ENCODE data around the gene PPFIBP1.

The PPFIBP1 gene

DNA sequence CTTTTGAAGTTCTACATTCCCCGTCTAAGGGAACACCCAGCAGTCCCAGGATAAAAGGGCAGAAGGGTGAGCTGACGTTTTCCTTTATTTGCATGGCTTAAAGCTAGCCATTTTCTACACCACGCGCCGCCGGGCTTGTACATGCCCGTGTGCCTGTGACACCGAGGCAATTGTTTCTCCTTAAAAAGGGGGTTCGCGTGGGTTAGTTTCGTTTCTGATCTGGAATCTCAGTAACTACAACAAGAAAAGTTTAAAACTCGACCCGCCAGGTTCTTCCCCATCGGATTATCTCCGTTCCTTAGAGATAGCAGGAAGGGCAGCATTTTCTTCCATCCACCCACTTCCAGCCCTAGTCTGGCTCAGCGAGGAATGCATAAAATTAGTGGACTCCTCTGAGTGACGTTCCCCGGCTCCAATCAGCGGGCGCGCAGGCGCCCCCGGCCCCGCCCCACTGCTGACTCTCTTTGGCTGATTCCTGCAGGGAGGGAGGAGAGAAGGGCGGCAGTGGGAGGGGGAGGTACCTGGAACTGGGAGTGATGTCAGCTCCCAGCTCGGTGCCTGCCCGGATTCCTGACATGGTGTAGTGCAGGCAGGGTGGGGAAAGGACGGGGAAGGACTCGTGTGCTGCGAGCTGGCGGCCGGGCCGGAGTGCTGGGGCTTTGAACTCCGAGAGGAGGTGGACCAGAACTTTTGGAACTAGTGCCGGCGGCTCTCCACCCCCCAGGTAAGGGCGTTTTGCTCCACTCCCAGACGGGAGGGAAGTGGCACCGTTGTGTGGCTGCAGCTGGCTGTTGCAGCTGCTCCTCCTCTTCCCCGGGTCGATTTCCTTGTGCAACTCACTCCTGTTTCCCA is at the start of gene PPFIBP1:
TSS of gene PPFIBP1 (plus strand) at position 565 of the 852 bp plus-strand sequence. CDS start 109,191 bp downstream, outside the sequence.
- Mint-ChIP-seq H3K4me3 (peak within 1 kb of the TSS; percentile 95), H3K27me3 (peaks cover 10% of the 10 kb centered on the region), H3K4me1 (peaks cover 10% of the 10 kb centered on the region), H3K36me3 (no peaks in the 10 kb centered on the region), H3K27ac (peak within 1 kb of the TSS; percentile 85), H3K9me3 (no peaks in the 10 kb centered on the region)
- ATAC-seq (ENCODE audit: low read depth) (peak; percentile 93), DNase-seq (ENCODE audit: low spot score in 2 of 2) (peak; percentile 80)

DNA sequence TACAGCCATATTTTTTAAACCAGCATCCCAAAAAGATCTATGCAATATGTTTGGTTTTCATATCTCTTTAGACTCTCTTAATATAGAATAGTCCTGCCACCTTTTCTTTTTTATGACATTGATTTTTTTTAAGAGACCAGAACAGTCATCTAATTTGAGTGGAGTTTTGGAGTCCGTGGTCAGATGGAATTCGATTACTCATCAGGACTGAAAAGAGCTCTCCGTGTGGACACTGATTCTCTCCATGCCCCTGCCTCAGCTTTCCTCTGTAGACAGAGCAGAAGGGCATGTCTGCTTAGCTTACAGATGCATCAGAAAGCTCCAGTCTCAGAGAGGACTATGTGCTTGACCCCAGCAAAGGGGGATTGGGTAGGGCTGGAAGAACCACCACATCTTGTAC is 49.7 kb upstream of the PPFIBP1 start:
- H3K36me3 Mint-ChIP-seq: peaks cover 2% of the 10 kb centered on the region

DNA sequence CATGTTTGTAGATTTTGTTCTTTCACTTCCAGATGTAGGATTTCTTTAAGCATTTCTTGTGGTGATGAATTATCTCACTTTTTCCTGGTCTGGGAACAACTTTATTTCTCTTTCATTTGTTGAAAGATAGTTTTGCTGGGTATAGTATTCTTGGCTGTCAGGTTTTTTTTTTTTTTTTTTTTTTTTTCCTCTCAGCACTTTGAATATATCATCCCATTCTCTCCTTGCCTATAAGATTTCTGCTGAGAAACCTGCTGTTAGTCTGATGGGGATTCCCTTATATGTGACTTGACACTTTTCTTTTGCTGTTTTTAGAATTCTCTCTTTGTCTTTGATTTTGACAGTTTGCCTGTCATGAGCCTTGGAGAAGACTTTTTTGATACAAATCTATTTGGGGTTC is 47.0 kb upstream of the PPFIBP1 start:
- Mint-ChIP-seq H3K9me3 (peaks cover 20% of the 10 kb centered on the region), H3K4me1 (no peaks in the 10 kb centered on the region), H3K27ac (no peak overlapping the region), H3K4me3 (no peak overlapping the region), H3K36me3 (peaks cover 2% of the 10 kb centered on the region), H3K27me3 (peaks cover 2% of the 10 kb centered on the region)
- DNase-seq (ENCODE audit: low spot score in 2 of 2): no peak
- ATAC-seq (ENCODE audit: low read depth): no peak

More for the DNA sequence above, 49.7 kb upstream of the PPFIBP1 start:
- Mint-ChIP-seq H3K4me3 (no peak overlapping the region), H3K27me3 (peaks cover 2% of the 10 kb centered on the region), H3K9me3 (peaks cover 20% of the 10 kb centered on the region), H3K27ac (no peak overlapping the region), H3K4me1 (no peaks in the 10 kb centered on the region)
- ATAC-seq (ENCODE audit: low read depth) (no peak), DNase-seq (ENCODE audit: low spot score in 2 of 2) (no peak)

DNA sequence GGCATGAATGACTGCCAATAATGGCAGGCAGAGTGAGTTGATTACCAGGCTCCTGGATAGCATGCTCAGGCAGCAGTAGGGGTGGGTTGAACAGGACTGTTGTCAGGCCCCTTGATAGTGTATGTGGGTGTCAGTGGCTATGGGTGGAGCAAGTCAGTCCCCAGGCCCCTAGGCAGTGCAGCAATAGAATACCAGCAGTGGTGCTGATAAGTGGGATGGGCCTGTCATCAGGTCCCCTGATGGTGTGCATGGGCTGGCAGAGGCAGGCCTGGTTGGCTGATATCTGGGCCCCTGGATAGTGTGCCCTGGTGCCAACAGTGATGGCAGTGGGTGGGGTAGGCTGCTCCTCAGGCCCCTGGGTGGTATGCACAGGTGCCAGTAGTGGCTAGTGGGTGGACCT is 45.1 kb upstream of the PPFIBP1 start:
- Mint-ChIP-seq H3K4me1 (no peaks in the 10 kb centered on the region), H3K4me3 (no peak overlapping the region), H3K9me3 (peaks cover 20% of the 10 kb centered on the region), H3K27me3 (no peaks in the 10 kb centered on the region), H3K36me3 (peaks cover 2% of the 10 kb centered on the region), H3K27ac (no peak overlapping the region)
- ATAC-seq (ENCODE audit: low read depth) (no peak), DNase-seq (ENCODE audit: low spot score in 2 of 2) (no peak)

DNA sequence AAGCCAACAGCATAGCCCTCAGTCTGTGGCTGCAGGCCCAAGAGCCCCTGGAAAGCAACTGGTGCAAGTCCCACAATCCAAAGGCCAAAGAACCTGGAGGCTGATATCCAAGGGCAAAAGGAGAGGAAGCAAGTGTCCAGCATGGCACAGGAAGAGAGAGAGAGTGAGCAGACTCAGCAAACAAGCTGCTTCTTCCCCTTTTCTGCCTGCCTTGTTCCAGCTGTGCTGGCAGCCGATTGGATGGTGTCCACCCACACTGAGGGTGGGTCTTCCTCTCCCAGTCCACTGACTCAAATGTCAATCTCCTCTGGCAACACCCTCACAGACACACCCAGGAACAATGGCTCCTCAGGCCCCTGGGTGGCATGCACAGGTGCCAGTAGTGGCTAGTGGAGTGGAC is 44.0 kb upstream of the PPFIBP1 start:
- DNase-seq (ENCODE audit: low spot score in 2 of 2): no peak
- Mint-ChIP-seq H3K9me3 (peaks cover 20% of the 10 kb centered on the region), H3K27me3 (no peaks in the 10 kb centered on the region), H3K36me3 (peaks cover 2% of the 10 kb centered on the region), H3K4me1 (no peaks in the 10 kb centered on the region), H3K4me3 (no peak overlapping the region), H3K27ac (no peak overlapping the region)
- no peak for ATAC-seq (ENCODE audit: low read depth)

DNA sequence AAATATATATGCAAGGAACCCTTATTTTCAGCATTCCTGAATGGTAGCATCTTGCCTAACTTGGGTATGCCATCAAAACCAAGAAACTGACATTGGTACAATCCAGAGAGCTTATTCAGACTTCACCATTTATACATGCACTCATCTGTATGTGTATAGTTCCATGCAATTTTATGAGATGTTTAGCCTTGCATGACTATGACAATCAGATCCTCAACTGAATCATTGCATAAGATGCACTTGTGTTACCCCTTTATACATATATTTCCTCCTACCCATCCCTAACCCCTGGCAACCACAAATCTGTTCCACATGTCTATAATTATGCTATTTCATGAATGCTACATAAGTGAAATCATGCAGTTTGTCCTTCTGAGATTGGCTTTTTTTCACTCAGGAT is 37.0 kb upstream of the PPFIBP1 start:
- ATAC-seq (ENCODE audit: low read depth) (no peak), DNase-seq (ENCODE audit: low spot score in 2 of 2) (no peak)
- H3K4me3 Mint-ChIP-seq: no peak overlapping the region
- H3K4me1 Mint-ChIP-seq: no peaks in the 10 kb centered on the region
- H3K27ac Mint-ChIP-seq: no peak overlapping the region
- H3K36me3 Mint-ChIP-seq: no peaks in the 10 kb centered on the region
- H3K27me3 Mint-ChIP-seq: peaks cover 5% of the 10 kb centered on the region
- no peaks in the 10 kb centered on the region for H3K9me3 Mint-ChIP-seq

DNA sequence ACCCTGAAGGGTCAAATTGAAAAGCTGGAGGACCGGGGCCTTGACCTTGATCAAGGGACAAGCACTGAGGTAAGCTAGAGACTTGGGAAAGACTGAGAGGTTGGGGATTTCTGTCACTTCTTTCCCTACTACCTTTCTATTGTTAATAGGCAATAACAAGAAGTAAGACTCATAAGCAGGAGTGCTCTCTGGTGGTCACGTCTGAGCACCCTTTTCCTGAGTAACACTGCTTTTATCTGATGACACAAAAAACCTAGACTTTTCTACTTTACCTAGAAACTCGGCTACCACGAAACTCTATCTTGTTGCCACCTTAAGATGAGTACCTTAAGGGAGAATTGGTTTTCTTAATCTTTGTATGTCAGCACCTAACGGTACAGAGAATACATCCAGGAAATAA is 35.5 kb upstream of the PPFIBP1 start:
- Mint-ChIP-seq H3K4me3 (no peak overlapping the region), H3K4me1 (no peaks in the 10 kb centered on the region), H3K9me3 (no peaks in the 10 kb centered on the region), H3K27me3 (peaks cover 5% of the 10 kb centered on the region), H3K36me3 (no peaks in the 10 kb centered on the region), H3K27ac (no peak overlapping the region)
- ATAC-seq (ENCODE audit: low read depth): no peak
- DNase-seq (ENCODE audit: low spot score in 2 of 2): no peak

DNA sequence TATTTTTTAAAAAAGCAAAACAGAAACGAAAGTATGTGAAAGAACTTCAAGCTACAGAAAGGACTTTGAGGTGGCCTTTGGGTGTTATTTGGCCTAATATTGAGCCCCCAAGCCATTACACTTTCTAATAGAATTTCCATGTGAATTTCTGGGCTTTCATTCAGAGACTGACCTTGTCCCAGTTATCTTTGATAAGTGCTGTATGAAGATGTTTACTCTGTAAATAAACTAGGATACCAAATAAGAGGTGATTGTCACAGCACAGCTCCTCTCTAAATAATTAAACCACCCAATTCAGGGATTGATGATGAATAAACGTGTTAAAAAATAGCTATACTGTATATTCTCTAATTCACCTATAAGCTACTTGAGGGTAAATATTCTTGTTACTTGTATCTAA is 32.8 kb upstream of the PPFIBP1 start:
- ATAC-seq (ENCODE audit: low read depth): no peak
- no peaks in the 10 kb centered on the region for H3K36me3 Mint-ChIP-seq
- H3K27me3 Mint-ChIP-seq: peaks cover 5% of the 10 kb centered on the region
- H3K27ac Mint-ChIP-seq: no peak overlapping the region
- H3K4me3 Mint-ChIP-seq: no peak overlapping the region
- no peaks in the 10 kb centered on the region for H3K4me1 Mint-ChIP-seq
- no peaks in the 10 kb centered on the region for H3K9me3 Mint-ChIP-seq
- DNase-seq (ENCODE audit: low spot score in 2 of 2): no peak

DNA sequence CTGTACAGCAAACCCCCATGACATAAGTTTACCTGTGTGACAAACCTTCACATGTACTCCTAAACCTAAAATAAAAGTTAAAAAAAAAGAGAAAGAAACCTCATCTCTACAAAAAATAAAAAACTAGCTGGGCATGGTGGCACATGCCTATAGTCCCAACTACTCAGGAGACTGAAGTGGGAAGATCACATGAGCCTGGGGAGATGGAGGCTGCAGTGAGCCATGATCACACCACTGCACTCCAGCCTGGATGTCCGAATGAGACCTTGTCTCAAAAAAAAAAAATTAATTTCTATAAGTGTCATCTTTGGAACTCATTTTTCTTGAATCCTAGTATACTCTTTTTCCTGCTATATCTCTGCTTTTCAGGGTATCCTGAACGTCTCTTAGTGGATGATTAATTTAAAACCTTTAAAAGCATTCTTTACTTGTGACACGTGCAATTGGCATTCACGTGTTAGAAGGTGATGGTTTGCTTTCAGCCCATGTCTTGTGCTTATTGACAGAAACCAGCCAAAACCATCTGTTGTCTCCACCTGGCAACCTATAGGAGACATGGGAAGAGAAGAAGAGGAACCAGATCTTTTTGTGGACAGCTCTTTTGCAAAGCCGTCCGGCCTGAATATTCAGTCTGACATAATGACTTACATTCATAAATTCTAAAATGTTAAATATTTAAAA is 30.6 kb upstream of the PPFIBP1 start:
- H3K9me3 Mint-ChIP-seq: no peaks in the 10 kb centered on the region
- peaks cover 14% of the 10 kb centered on the region for H3K27me3 Mint-ChIP-seq
- no peaks in the 10 kb centered on the region for H3K4me1 Mint-ChIP-seq
- no peak for DNase-seq (ENCODE audit: low spot score in 2 of 2)
- no peaks in the 10 kb centered on the region for H3K36me3 Mint-ChIP-seq
- ATAC-seq (ENCODE audit: low read depth): no peak
- no peak overlapping the region for H3K27ac Mint-ChIP-seq
- no peak overlapping the region for H3K4me3 Mint-ChIP-seq

DNA sequence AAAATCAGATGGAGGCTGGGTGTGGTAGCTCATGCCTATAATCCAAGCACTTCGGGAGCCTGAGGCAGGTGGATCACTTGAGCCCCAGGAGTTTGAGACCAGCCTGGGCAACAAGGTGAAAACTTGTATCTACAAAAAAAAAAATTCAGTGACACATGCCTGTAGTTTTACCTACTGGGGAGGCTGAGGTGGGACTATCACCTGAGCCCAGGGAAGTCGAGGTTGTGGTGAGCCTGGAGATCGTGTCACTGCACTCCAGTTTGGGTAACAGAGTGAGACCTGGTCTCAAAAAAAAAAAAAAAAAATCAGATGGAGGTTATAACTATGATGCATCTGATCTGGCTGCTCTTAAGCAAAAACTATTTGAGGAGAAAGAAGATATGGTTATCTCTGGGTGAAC is 26.6 kb upstream of the PPFIBP1 start:
- Mint-ChIP-seq H3K9me3 (no peaks in the 10 kb centered on the region), H3K4me1 (no peaks in the 10 kb centered on the region), H3K36me3 (no peaks in the 10 kb centered on the region), H3K27me3 (peaks cover 9% of the 10 kb centered on the region), H3K4me3 (no peak overlapping the region), H3K27ac (no peak overlapping the region)
- no peak for ATAC-seq (ENCODE audit: low read depth)
- no peak for DNase-seq (ENCODE audit: low spot score in 2 of 2)

DNA sequence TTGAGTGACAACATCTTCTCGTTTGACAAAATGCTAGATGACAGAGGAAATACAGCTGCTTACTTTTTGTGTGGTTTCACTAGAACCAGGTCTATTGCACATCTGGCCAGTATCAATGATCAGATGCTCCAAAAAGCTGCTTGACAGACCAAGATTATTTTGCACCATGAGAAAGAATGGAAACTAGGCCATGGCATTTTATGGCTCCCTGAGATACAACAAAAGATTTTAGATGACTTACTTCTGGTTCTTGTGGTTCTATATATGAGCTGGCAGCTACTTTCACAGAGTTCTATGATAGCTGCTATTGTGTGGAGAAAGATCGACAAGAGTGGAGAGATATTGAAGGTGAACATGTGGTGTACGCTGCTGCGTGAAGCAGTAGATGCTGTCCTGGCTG is 25.9 kb upstream of the PPFIBP1 start:
- H3K36me3 Mint-ChIP-seq: no peaks in the 10 kb centered on the region
- no peak overlapping the region for H3K27ac Mint-ChIP-seq
- no peaks in the 10 kb centered on the region for H3K9me3 Mint-ChIP-seq
- peaks cover 11% of the 10 kb centered on the region for H3K27me3 Mint-ChIP-seq
- no peak for ATAC-seq (ENCODE audit: low read depth)
- no peaks in the 10 kb centered on the region for H3K4me1 Mint-ChIP-seq
- DNase-seq (ENCODE audit: low spot score in 2 of 2): no peak
- no peak overlapping the region for H3K4me3 Mint-ChIP-seq

DNA sequence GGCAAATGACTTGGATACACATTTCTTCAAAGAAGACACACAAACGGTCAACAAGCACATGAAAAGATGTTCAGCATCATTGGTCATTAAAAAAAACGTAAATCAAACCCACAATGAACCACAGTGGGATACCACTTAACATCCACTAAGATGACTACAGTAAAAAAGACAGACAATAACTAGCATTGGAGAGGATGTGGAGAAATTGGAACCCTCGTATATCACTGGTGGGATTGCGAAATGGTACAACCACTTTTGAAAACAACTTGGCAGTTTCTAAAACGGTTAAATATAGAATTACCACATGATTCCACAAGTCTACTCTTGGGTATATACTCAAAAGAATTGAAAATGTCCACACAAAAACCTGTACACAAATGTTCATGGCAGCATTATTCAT is 25.2 kb upstream of the PPFIBP1 start:
- peaks cover 11% of the 10 kb centered on the region for H3K27me3 Mint-ChIP-seq
- H3K36me3 Mint-ChIP-seq: no peaks in the 10 kb centered on the region
- no peaks in the 10 kb centered on the region for H3K4me1 Mint-ChIP-seq
- no peak overlapping the region for H3K27ac Mint-ChIP-seq
- H3K9me3 Mint-ChIP-seq: no peaks in the 10 kb centered on the region
- no peak for ATAC-seq (ENCODE audit: low read depth)
- no peak overlapping the region for H3K4me3 Mint-ChIP-seq
- DNase-seq (ENCODE audit: low spot score in 2 of 2): no peak

DNA sequence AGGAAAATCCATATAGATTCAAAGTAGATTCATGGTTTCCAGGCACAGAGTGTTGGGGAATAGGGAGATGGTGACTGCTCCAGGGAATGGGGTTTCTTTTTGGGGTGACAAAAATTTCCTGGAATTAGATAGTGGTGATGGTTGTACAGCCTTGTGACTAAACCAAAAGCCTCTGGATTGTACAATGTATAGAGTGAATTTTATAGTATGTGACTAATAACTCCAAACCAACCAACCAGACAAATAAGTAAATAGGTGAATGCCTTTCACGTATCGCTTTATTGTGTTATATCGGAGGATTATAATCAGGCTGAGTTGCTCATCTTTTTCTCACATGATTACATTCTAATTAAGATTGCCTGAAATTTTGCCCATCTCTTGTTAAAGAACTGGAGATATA is 24.6 kb upstream of the PPFIBP1 start:
- peaks cover 11% of the 10 kb centered on the region for H3K27me3 Mint-ChIP-seq
- no peaks in the 10 kb centered on the region for H3K4me1 Mint-ChIP-seq
- H3K36me3 Mint-ChIP-seq: no peaks in the 10 kb centered on the region
- no peak for ATAC-seq (ENCODE audit: low read depth)
- H3K4me3 Mint-ChIP-seq: no peak overlapping the region
- no peaks in the 10 kb centered on the region for H3K9me3 Mint-ChIP-seq
- no peak overlapping the region for H3K27ac Mint-ChIP-seq
- no peak for DNase-seq (ENCODE audit: low spot score in 2 of 2)

DNA sequence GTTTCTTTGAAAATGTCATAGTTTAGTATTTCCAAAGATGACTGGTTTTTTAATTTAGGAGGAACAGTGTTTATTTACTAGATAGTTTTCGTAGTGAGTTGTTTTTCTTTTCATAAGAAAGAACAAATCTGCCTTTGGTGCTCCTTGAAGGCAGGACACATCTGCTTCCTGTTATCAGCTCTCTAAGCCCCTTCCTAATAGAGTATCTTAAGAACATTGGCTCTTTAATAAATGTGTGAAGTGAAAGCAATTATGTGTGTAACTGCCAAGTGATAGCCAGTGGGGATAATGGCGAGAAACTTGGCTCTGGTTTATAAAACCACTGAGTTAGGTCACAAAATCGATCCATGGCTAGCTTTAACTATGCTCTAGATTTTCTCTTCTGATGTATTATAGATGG is 23.5 kb upstream of the PPFIBP1 start:
- Mint-ChIP-seq H3K9me3 (no peaks in the 10 kb centered on the region), H3K4me1 (no peaks in the 10 kb centered on the region), H3K4me3 (no peak overlapping the region), H3K27me3 (peaks cover 11% of the 10 kb centered on the region), H3K36me3 (no peaks in the 10 kb centered on the region), H3K27ac (no peak overlapping the region)
- ATAC-seq (ENCODE audit: low read depth): no peak
- no peak for DNase-seq (ENCODE audit: low spot score in 2 of 2)
